Endometrial microvascular endothelial cells (primary cell): Measurements from ENCODE around the gene CCDC89. TPM values are rescaled to one million over a fixed set of nuclear protein-coding genes. Genes with fewer than 3 reads are reported as not detected.

Experiments
- in situ Hi-C: cut with HindIII; loops from 2 replicates; pipeline ENCODE4 v1.10.0; 2017; ENCODE audit warnings: low sequenced_read_pairs, low pct_unique_long_range_greater_than_20kb; ENCODE audit errors: inconsistent ontology term
- total RNA-seq: library from RNA; depleted of rRNA; stranded (reverse); fragments of >200 nt; gene quantifications from one replicate; pipeline ENCODE4 v1.2.3, GENCODE V29; 2015; ENCODE audit errors: inconsistent ontology term

The CCDC89 gene
- total RNA-seq = 0.46 TPM

GRCh38 chr11:85685820-85686459 is at the start of gene CCDC89:
Gene CCDC89, minus strand, starts transcription at chr11:85686195. Its CDS starts 65 bp downstream, at chr11:85686130.
- in situ Hi-C loops = loop anchor here (25.0 kb wide), 1 partner anchor 126 kb away; the partner anchor contains the start of gene SYTL2

DNA sequence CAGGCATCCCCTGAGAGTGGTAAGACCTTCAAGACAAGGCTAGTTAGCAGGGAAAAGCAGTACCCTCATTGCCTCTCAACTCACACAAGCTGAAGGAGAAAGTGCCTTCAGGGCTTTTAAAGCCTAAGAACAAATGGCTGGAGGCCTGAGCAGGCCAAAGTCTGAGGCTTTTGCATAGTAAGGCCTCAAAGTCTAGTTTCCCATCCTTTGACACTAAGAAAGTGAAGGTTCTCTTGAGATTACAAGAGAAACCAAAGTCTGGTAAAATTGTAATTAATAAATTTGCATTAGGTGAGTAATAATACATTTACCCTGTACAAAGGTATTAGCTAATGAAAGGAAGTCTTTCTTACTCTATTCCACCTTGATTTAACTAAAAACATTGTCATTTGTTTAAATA is 47.0 kb upstream of the CCDC89 start:
- in situ Hi-C loops = no loop called here

DNA sequence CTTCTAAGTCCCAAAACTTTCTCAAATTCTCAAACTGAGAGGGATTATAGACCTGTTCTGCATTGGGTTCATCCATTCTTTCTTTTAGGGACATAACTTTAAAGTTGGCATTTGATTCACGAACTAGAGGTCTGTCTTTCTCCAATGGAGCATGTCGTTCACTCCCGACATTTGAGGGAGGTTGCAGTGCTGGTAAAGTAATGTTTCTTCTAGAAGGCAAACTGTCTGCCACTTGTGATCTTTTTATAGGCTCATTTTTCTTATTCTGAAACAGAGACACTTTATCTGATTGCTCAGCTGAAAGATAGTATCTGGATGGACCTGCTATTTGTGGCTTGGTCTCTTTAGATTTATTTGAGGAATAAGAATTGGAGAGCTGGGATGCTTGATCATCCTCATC is 40.4 kb upstream of the CCDC89 start:
- in situ Hi-C loops = no loop called here

DNA sequence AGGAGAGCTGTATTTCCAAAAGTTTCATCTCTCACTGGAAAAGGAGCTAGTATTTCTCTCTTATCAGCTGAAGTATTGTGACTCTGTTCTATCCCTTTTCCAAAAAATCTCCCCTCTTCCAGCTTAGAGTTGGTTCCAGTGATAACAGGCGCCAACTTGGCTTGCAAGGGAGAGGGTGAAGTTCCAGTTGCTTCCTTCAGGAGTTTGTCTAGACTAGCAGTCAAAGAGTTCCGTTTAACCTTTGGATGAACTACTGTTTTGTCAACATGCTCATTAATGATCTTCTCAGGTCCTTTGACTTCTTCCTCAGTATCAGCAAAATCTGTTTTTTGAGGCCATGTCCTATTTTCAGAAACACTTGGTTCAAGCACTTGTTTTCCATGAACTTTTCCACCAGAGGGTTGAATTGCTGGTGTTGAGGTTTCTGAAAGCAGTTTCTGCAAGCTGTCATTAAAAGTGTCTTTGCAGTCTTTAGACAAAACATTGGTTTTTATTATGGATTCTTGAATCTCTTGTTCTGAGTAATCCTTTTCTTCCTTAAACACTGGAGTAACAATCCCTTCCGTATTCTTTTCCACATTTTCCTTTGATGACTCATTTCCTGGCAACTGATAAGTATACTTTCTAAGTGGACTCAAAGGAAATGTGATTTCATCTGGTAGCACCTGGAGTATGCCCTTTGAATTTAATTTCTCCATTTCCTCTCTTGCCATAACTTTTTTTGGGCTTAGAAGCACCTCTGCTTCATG is 39.7 kb upstream of the CCDC89 start:
- in situ Hi-C loops = no loop called here

GRCh38 chr11:85724748-85725465 is 38.9 kb upstream of the CCDC89 start:
- in situ Hi-C loops = no loop called here

DNA sequence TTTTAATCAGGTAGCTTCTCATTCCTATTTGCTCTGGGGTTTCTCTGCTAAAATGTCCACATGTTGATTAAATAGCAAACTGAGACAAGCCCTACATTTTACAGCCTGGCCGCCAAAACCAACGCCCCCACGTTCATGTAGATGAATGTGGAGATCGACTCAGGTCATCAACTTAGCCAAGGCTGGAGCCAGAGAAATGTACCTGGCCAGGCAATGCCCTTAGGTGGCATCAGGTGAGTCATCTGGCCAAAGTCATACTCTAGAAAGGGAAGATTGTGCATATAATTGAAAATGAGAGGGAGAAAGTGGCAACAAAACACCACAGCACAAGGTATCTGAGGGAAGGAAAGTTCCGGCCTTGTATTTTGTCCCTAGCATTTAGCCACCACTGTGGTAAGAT is 37.1 kb upstream of the CCDC89 start:
- in situ Hi-C loops = no loop called here

- in situ Hi-C loops = no loop called here
Measured at GRCh38 chr11:85721191-85721590, 35.2 kb upstream of the CCDC89 start.

- in situ Hi-C loops = no loop called here
Measured at GRCh38 chr11:85718991-85719807, 33.2 kb upstream of the CCDC89 start.

GRCh38 chr11:85718126-85718943 is 32.3 kb upstream of the CCDC89 start:
- in situ Hi-C loops = no loop called here

DNA sequence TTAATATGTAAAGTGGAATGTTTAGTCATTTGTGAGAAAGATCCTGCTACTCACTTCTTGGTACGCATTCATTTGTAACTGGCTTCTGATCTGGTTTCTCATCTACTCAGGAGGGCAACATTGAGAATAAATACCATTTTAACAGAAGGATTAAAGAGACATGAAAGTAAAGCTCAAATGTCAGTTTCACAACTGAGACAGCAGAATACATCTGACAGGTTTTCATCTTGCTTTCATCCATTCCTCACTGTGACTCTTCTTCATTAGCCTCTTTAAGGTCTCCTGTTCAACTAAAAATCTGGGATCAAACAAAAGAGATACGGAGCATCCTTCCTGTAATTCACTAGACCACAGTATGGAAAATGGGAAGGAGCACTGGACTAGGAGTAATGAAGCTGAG is 31.4 kb upstream of the CCDC89 start:
- in situ Hi-C loops = no loop called here

DNA sequence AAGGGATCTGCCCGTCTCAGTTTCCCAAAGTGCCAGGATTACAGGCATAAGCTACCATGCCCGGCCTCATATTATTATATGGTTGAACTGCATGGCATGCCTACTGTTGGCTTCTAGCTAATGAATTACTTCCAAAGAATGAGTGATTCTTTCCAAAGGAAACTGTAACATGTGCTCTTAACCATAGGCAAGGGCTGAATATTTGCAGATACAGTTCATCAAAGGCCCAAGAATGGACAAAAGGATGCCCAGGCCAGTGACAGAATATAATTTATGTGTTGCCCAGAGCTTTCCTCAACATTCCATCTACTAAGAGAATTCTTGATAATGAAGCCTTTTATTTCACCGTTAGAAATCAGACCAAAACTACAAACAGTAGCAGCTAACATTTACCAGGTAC is 27.0 kb upstream of the CCDC89 start:
- in situ Hi-C loops = no loop called here

DNA sequence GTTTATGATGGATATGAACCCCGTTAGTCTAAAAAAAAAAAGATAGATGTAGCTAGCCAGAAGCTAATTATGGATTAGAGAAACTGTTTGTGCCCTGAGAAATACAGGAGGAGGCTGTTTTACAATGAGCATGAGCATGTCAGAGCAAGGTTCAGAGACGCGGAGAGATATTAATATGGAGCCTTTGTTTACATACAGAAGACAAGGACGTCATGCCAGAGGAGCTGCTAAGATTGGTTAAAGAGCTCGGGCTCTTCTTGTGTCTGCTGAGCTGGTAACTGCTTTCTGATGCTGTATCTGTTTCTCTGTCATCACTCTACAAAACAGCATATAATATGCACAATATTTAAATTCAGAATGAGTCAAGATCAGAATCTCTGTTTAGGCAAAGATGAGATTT is 24.9 kb upstream of the CCDC89 start:
- in situ Hi-C loops = no loop called here

GRCh38 chr11:85709941-85710702 is 24.1 kb upstream of the CCDC89 start:
- in situ Hi-C loops = no loop called here

DNA sequence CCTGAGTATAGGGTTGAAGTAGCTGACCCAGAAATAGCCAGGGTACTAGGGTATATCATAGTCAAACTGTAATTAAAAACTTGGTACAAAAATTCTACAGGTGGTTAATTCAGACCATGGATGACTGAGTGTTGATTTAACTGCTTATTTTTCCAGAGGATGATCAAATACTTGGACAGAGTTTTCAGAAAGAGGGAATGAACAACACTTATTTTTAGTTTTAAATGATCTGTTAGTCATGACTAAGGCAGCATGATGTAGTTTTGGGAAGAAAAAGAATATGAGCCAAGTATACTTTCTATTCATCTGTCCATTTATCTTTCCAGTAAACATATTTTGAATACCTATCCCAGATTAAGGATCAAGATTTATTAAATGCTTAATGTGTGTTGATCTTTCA is 19.8 kb upstream of the CCDC89 start:
- in situ Hi-C loops = no loop called here

DNA sequence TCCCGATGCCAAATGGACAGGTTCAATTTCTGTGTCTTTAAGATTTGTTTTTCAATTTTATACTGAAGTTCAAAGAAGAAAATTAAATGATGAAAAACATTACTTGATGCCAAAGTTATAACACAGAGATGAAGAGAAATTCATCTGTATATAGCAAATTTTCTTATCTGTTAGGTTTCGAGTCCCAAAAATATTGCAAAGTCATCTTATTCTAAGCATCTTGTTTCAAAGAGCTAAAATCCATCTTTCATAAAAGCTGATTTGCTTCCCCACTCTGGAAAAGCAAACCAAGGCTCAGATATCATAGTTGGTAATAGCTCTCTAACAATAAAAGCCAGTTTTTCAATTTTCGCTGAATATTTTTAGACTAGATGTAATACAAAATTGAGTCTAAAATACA is 19.0 kb upstream of the CCDC89 start:
- in situ Hi-C loops = no loop called here

DNA sequence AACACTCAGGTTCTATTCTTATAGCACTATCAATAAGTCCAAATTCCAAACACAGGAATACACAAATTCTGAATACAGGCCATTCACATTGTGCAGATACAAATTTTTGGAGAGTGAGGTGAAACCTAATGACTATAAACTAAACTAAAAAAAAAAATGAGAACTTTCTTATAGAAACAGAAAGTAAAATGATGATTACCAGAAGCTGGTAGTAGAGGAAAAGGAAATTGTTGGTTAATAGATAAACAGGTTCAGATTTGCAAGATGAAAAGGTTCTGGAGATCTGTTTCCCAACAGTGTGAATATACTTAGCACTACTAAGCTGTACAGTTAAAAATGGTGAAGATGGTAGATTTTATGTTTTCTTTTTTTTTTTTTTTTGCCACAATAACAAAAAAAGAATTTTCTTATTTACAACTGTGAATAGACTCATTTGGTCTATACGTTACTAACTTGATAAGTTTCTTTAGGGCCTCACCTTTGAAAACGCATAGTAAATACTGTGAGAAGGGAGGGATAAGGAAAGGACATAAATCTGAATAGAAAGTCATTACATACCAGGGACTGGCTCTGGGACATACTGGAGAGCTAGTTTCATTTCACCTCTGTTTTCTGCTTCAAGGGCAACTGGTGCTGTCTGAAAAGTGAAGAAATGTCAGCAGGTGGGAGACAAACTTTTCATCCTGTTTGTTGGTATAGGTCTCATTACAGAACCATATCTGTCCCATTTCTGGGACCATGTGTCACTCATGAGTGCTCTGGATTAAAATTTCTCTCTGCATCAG is 14.2 kb upstream of the CCDC89 start:
- in situ Hi-C loops = loop anchor here (25.0 kb wide), 1 partner anchor 112 kb away; the partner anchor contains the start of gene SYTL2

GRCh38 chr11:85698195-85698594 is 12.2 kb upstream of the CCDC89 start:
- in situ Hi-C loops = loop anchor here (25.0 kb wide), 1 partner anchor 114 kb away; the partner anchor contains the start of gene SYTL2
